NCI-H1930 (cell line): ENCODE results near the gene IGF1.
"Not testable (repeated sequence)": the region's sequence is repeated elsewhere in the genome, so short reads cannot be mapped to it uniquely, and the experiment has no call there.

Source experiments
- DNase-seq, 2 experiments: peaks; one replicate each; lab custom pipeline; 2025; lab: John Stamatoyannopoulos, UW

Gene IGF1

DNA sequence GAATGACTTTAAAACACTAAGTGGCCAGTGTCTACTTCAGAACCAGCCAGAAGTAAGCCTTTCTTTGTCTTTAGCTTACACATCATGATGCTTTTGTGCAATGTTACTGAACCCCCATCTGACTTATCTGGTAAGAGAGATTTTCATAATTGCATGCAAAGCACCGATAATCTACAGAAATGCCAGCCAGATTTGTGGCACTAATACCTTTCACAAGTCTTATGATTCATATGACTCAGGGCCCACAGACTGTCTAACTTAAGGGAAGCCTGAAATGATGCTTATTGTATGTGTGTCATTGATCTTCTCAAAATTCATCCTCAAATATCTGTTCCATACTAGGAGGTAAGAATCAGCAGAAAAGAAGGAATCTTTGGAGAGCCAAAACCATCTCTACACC lies 18.0 kb downstream of the IGF1 start:
- DNase-seq: no peak

DNA sequence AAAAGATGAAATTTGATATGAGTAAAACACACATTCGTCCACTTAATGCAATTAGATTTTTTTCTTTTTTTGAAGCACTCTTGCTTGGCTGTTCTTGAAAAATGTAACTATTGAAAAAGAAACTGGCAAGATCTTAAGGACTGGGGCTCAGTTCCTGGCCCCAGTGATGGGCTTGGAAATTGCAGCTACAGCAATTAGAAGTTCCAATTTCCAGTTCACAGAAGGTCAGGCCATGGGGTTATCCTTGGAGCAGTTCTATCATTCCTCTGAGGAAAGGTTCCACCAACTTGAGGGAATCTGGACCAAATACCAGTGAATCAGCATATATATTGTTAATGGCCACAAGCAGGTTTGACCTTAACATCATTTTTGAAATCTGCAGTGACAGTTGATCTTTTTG lies 18.9 kb downstream of the IGF1 start:
- no peak for DNase-seq

DNA sequence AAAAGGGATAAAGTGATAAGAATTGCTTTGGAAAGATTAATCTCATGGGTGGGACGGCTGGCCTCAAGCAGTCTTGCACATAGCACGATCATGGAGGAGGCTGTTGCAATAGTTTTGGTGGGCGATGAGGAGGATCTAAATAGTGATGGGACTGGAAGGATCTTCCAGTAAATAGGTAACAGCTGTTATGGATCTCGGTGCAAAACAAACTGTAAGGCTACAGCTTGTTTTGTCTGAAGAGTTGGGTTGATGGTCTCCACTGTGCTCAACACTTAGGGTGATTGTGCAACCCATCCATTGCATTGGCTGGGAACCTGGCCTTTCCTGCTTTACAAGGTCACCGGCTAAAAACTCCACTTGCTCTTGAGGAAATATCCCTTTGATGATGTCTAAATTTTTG lies 21.0 kb downstream of the IGF1 start:
- DNase-seq: no peak

DNA sequence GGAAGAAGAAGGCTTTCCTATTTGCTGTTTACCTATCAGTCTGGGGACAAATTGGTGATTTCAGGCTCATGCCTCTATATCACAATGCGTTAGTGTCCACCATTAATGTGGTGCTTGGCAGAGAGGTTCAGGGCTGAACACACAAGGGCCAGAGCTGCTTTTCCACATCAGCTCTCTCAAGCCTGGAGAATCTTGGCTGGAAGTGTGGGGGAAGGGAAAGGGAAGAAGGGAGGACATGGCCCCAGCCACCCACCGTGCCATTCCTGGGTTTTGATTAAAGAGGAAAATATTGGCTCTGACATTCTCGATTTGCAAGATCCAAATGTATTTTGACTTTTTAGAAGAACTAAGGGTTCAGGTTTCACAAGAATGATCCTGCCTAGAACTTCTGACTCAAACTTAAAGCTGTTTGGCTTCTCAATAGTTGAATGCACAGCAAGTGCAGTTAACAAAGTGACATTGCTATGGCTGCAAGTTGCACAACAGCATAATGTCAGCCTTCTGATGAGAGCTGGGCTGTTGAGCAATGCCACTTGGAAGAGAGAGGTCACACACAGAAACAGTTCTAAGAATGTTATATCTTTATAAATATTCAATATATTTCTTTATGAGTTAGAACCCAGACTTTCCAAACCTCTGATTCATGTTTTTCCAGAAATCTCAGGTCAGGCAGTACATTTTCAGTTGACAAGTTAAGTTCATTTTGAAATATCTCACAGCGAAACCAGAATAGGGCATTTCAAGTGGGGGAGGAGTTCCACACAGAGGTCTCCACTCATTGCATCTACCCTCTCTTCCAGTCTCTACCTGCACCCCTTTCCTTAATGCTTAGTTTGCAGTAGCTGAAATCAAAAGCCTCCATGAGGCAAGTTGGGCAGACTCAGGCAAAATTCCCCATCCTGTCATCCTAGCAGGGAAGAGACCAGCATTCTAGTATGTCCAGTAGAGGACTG lies 25.3 kb downstream of the IGF1 start:
- no peak for DNase-seq

DNA sequence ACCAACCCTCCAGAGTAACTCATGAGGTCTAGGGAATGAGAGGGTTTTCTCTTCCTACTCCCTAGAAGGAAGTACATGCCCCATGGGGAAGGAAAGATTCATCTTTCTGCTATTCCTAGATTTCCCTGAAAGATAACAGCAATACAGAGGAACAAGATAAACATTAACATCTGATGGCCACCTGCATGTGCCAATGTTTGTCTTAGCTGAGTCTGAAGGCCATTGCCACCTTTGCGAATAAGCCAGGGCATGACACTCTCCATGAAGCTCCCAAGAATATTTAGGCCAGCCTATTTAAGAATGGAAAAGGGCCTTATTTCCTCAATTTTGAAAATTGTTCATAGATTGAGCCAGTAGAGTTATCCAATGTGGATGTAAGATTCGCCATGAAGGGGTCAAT lies 26.0 kb downstream of the IGF1 start:
- DNase-seq: no peak

DNA sequence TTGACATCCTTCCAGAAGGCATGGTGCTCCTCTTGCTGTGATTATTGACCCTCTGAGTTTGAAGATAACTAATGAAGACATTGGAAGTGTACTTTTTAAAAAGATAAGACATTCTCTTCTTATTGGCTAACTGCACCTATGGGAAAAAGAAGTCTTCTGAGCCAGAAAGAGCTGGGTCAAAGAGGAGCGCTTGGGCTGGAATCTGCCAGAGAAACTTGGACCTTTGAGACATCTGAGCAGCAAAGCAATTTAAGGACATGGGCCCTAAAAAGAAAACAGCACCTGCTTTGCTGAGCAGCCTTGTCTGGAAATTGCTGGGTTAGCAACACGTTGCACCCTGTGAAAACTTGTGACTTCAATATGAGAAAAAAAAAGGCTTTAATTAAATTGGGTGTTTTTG lies 27.8 kb downstream of the IGF1 start:
- no peak for DNase-seq

DNA sequence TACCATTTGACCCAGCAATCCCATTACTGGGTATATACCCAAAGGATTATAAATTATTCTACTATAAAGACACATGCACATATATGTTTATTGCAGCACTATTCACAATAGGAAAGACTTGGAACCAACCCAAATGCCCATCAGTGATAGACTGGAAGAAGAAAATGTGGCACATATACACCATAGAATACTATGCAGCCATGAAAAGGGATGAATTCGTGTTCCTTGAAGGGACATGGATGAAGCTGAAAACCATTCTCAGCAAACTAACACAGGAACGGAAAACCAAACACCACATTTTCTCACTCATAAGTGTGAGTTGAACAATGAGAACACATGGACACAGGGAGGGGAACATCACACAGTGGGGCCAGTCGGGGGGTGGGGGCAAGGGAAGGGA lies 31.3 kb downstream of the IGF1 start:
- DNase-seq: not testable (repeated sequence)

DNA sequence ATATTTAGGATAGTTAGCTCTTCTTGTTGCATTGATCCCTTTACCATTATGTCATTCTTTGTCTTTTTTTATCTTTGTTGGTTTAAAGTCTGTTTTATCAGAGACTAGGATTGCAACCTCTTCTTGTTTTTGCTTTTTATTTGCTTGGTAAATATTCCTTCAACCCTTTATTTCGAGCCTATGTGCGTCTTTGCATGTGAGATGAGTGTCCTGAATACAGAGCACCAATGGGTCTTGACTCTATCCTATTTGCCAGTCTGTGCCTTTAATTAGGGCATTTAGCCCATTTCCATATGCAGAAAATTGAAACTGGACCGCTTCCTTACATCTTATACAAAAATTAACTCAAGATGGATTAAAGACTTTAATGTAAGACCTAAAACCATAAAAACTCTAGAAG lies 32.9 kb downstream of the IGF1 start:
- DNase-seq: not testable (repeated sequence)

DNA sequence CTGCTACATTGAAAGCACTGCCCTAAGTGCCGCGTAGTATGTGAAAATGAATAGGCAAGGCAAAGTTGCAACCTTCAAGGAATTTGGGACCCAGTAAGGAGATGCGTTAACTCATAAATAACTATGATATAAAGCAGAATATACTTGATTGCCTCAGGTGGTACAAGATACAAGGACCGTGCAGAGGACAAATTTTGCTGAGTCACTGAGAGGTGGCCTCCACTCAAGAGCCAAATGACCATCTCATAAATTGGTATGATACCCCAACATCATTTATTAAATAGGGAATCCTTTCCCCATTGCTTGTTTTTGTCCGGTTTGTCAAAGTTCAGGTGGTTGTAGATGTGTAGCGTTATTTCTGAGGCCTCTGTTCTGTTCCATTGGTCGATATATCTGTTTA lies 35.7 kb downstream of the IGF1 start:
- no peak for DNase-seq

DNA sequence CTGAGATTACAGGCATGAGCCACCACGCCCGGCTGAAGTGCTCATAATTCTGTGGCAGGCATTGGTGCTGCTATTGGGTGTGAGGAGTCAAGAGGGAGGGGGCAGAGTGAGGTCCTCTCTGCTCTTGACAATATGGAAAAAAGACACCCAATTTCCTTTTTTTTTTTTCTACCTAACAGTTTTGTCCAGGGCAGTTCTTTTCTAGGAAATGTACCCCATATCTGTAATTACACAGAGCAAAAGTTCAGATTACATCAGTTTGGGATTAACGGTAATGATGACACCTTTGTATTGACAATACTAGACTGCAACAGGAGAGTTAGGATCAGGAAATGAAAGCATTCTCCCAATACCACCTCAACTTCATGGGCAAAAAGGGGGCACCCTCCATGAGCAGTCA lies 36.3 kb downstream of the IGF1 start:
- no peak for DNase-seq

DNA sequence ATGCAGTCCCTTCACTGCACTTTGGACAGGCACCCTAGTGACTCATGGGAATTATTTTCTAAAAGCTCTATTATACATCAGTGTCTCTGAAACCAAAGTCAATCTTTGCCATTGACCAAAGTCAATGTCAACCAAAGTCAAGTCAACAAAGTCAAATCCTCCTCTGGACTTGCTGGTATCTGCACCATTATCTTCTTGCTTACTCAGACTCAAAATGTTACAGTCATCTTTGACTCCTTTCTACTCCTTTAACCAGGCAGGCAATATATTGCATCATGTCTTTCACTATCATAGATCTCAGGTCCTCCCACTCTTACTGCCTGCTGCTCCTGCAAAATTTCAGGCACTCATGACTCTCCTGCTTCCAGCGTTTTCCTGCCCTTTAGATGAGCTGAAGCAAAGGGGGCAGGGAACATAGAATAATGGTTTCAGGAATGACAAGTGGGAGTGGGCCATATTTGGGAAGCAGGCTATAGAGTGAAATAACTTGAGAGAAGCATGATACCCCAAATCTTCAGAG lies 39.2 kb downstream of the IGF1 start:
- DNase-seq: no peak

DNA sequence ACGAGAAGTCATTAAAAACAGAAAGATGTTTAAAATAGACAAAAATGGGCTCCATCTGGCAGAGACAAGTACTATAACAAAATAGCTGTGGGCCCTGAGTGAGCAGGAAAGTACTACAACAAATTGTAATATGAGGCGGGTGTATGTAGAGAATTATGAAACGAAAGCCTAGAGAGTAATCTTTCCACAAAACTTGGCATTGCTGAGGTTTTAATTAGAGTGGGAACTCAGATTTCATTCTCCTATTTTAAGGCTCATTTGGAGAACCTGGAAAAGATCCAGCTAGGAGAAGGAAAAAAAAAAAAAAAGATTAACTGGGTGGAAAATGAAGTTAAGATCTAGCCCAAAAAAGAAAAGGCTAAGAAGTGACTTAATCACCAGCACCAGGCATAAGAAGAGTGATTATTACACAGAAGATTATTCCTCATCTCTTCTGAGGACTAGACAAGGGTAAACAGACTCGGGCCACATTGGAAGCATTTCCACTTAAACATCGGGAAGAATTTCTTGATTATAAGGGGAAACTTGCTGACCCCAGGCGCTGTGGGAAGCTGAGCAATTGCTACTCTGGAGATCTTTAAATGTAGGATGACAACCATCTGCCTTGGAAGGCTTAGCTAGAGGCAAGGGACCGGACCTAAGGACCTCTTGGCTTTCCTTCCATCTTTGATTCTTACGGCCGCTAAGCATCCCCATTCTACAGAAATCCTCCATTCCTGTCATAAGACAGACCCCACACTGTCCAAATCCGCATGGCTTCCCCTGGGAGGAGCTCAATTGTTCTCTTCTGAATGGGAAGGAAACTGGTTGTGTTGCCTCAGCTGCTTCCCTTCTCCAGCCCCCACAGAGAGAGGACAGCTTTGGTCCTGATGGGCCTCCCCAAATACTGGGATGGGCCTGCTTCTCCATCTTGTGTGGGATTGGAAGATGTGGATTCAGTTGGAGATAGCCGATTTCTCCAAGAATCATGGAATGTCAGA lies 40.6 kb downstream of the IGF1 start:
- DNase-seq: no peak

DNA sequence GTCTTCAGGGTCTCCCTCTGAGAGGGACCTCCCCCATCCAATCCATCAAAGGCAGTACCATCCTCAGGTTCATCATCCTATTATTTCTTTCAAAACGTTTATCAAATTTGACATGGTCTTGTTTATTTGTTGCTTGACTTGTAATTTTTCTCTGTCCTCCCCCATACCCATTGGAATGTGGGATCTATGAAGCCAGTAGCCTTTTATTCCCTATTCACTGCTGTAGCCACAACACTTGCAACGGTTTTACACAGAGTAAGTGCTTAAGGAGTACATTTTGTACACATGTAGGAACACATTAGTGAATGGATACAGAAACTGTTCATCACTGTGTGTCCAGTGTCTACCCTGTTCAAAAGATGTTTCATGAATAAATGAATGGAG lies 41.5 kb downstream of the IGF1 start:
- no peak for DNase-seq

DNA sequence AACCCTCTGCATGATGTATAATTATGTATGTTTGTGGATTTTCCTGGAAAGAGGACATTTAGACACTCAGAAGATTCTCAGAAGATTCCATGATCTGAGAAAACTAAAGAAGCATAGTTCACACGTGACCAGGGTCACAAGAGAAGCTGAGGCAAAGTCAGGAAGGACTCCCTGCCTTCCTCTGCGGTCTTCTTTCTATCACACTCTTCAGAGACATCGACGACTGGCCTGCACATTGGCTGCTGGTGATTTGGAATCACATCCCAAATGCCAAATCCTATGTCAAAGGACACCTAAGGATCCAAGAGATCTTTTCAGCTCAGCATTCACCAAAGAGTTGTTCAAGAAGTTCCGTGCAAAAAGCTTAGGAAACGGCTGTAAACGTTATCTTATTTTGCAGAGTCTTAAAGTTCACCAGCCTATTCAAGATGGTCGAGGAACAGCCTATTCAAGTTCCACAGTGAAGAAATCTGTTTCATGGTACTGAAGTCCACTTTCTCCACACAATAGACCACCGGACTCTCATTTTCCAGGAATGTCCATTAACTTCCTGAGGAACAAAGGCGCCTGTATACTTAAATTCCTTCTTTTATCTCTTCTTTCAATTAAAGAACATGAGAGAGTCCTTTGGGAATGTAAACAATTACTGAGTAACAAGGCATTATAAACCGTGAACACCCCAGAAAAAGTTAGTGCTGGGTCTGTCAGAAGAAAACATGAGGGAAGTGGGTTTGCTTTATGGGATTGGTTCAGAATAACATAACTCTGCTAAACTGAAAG lies 42.1 kb downstream of the IGF1 start:
- DNase-seq: no peak

DNA sequence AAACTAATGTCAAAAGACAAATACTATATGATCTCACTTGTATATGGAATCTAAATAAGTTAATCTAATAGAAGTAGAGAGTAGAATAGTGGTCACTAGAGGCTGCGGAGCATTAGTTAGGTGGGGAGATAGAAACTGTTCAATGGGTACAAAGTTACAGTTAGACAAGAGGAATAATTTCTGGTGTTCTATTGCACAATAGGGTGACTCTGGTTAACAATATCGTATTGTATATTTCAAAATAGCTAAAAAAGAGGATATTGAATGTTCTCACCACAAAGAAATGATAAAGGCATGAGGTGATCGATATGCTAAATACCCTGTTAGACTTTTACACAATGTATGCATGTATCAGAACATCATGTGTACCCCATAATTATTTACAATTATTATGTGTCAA lies 42.9 kb downstream of the IGF1 start:
- no peak for DNase-seq

DNA sequence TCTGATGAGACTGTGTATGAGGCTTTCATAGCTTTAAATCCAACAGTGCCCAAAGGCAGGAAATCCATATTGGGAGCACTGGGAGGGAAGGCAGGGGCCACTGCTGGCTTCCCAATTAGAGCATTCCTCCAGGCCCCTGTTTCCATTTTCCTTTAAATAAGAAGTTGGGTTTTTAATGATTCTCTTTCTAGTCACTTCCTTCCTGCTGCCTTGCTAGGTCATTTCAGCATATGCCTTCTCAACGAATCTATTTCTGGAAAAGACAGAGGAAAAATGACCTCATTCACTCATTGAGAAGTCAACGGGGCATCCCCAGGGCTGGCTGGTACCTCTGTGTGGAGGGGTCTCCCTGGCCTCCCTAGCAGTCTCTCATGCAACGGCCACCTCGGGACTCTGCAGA lies 43.5 kb downstream of the IGF1 start:
- DNase-seq: no peak

DNA sequence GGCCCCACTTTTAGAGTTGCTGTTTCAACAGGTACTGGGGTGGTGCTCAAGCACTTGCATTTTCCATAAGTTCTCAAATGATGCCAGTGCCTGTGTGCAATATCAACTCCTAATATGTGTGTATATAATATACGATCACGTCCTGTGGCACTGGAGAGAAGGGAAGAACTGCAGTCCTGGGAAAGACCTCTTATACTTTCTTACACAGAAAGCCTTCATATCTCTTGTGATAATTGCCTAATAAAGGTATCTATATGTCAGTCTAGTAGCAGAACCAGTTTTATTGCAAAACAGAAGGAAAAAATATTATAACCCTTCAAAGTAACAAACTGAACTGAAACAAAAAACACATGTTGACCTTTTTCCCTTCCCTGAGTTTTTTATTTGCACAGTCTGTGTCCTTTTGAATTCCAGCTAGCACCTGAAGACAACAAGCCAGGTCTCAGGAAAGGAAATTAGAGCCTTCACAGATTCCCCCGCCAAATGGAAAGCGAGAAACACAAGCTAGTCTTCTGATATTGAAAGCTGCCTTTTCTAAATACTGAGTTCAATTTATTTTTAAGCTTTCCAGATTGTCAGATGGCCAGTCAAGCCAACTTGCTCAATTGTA lies 44.4 kb downstream of the IGF1 start:
- DNase-seq: no peak

DNA sequence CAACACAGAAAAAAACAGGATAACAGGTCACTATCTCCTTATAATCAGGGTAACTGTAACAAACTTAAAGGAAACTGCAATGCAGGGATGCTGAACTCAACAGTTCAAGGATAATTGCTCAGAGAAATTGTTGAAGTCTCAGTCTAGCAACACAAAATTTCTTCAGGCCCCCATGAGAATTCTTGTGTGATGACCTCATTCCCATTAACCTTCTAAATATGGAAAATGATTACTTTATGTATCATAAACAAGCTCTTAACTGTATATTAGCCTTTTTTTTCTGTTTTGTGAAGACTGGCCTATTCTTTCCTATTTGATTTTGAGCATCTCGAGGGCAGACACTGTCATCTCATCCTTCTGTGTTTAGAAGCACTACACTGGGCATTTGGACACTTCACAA lies 47.1 kb downstream of the IGF1 start:
- DNase-seq: no peak

DNA sequence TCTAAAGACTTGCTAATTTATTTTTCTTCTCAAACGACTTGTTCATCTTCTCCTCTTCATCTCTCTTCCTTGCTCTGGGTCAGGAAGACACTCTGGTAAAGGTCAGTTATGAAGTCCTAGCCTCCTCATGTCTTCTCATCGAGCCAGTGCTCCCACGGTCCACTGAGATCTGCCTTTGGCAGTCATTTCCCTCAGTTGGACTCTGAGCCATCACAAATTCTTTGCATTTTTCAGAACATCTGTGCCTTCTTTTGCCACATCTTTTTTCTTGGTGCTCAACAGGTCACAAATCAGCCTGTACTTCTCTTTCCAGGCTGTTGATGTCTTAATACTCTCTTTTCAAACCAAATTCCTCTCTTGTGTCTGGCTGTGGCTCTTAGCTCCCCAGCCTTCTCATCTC lies 49.7 kb downstream of the IGF1 start:
- no peak for DNase-seq

DNA sequence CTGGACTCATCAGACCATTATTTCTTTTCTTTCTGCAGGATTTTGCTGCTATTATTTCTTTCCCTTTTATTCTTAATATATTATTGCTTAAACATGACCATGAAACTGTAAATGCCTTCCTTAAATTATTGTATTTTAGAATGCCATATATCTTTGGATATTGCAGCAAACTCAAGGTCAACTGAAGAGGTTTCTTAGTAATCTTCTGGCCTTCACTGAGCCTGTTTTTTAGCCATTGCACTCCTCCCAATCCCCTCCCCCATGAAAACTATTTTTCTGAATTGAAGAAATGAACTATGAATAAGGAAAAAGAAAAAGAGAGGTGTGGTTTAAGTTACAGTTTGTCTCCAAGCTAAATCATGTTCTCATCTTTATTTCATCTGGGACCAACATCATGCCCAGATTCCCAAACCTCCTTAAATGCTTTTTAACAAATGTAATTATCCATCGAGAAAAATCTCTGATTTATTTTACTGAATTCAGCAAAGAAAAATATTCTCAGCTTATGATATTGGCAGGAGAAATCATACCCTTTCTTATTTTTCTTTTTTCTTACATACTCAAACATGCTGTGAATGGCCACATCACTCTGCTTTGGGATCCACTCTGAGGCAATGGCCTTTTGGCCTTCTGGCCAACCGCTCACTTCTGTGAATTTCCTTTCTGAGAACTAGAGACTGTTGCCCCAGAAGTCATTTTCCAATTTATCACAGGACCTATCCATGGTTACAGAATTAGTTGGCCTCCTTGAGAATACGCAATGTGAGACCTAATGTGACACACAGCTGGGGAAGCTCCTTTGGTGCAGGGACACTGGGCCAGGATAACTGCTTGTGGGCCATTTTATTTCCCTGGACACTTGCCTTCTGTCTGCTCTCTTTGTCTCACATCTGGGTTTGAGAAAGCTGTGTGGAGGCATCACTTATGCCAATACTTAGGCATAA lies 50.9 kb downstream of the IGF1 start:
- DNase-seq: no peak
